GM06990 (cell line): ENCODE results near the gene TAOK3.

Experiments
- DNase-seq: peaks from one replicate; pipeline ENCODE4 v3.0.0-alpha.2; 2011; ENCODE audit not compliant: insufficient read length; ENCODE audit errors: extremely low read depth
- H3K27me3 ChIP-seq: replicated peaks from 2 replicates; pipeline ENCODE4 v1.6.0; 2011; ENCODE audit warnings: low read length; ENCODE audit not compliant: control insufficient read depth, insufficient read depth
- H3K36me3 ChIP-seq: 2 replicates; pipeline ENCODE4 v1.5.1; 2011; ENCODE audit warnings: low read length; ENCODE audit not compliant: control insufficient read depth, insufficient read depth
- H3K4me3 ChIP-seq: replicated peaks from 2 replicates; pipeline ENCODE4 v1.5.1; 2011; ENCODE audit warnings: low read depth, mild to moderate bottlenecking, control low read depth, low read length
- TF ChIP-seq, protein P1 (sequence below): IDR thresholded peaks from 2 replicates; pipeline ENCODE4 v1.5.1; 2011; ENCODE audit warnings: low read length, control low read depth, mild to moderate bottlenecking, inconsistent platforms; ENCODE audit not compliant: insufficient read depth, poor library complexity, severe bottlenecking

Gene TAOK3

DNA sequence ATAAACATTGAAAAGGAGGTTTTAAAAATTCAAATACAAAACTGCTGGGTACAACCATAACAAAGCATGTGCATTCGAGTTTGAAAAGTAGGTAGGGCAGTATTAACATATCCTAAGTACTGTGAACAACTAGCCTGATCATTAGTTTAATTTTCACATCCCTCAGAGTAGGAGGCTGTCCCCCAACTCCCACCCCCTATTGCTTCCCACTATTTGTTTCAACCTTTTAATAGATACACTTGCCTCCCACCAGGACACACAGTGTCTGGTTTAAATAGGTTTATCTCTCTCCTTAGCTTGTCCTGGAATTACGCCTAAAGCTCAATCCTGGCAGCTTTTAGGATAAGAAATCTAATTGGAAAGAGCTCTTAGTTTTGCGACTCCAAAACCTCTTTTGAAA, 2.1 kb downstream of the TAOK3 start:
- DNase-seq: no peak
- Histone ChIP-seq H3K27me3 (no peaks in the 10 kb centered on the region), H3K4me3 (no peak overlapping the region; the same call in 1 of the 2 replicates), H3K36me3 (no peaks in the 10 kb centered on the region)
- TF ChIP-seq, protein P1, sequence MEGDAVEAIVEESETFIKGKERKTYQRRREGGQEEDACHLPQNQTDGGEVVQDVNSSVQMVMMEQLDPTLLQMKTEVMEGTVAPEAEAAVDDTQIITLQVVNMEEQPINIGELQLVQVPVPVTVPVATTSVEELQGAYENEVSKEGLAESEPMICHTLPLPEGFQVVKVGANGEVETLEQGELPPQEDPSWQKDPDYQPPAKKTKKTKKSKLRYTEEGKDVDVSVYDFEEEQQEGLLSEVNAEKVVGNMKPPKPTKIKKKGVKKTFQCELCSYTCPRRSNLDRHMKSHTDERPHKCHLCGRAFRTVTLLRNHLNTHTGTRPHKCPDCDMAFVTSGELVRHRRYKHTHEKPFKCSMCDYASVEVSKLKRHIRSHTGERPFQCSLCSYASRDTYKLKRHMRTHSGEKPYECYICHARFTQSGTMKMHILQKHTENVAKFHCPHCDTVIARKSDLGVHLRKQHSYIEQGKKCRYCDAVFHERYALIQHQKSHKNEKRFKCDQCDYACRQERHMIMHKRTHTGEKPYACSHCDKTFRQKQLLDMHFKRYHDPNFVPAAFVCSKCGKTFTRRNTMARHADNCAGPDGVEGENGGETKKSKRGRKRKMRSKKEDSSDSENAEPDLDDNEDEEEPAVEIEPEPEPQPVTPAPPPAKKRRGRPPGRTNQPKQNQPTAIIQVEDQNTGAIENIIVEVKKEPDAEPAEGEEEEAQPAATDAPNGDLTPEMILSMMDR: no peak

DNA sequence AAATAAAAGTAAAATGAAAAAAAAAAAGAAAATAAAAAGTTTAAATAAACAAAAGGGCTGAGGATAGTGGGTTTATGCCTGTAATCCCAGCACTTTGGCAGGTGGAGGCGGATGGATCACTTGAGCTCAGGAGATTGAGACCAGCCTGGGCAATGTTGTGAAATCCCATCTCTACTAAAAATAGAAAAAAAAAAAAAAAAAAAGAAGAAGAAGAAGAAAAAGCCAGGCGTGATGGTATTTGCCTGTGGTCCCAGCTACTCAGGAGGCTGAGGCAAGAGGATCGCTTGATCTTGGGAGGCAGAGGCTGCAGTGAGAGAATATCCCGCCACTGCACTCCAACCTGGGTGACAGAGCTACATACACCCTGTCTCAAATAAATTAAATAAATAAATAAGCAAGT, 3.9 kb downstream of the TAOK3 start:
- H3K27me3 ChIP-seq: no peaks in the 10 kb centered on the region
- TF ChIP-seq, protein P1: no peak
- no peak overlapping the region for H3K4me3 ChIP-seq
- no peak for DNase-seq
- H3K36me3 ChIP-seq: no peaks in the 10 kb centered on the region

GRCh38 chr12:118361889-118362288, 10.8 kb downstream of the TAOK3 start:
- DNase-seq: no peak
- Histone ChIP-seq H3K36me3 (no peaks in the 10 kb centered on the region), H3K27me3 (no peaks in the 10 kb centered on the region), H3K4me3 (no peak overlapping the region)
- TF ChIP-seq, protein P1: no peak

GRCh38 chr12:118361092-118361404, 11.7 kb downstream of the TAOK3 start:
- no peak for DNase-seq
- no peaks in the 10 kb centered on the region for H3K36me3 ChIP-seq
- no peaks in the 10 kb centered on the region for H3K27me3 ChIP-seq
- TF ChIP-seq, protein P1: no peak
- no peak overlapping the region for H3K4me3 ChIP-seq

DNA sequence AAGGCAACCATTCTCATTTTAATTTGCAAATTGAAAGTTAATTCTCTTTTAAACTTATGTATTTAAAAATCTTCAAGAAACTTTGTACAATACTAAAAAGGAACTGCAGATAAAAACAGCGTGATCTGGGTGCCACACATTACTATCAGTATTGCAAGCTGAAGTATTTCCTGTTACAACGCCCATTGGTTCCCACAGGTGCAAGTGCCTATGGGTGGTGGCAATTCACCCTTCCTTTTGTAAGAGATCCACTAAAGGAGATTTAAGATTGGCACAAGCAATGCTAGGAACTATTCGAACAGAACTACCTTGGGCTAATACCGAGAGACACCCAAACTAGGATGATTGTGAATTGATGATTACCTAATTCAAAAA, 13.2 kb downstream of the TAOK3 start:
- no peak for DNase-seq
- TF ChIP-seq, protein P1: no peak
- H3K36me3 ChIP-seq: no peaks in the 10 kb centered on the region
- no peaks in the 10 kb centered on the region for H3K27me3 ChIP-seq
- peak overlapping the region; percentile 72 for H3K4me3 ChIP-seq
